IMR-90 (cell line): ENCODE results near the gene DEAF1. TPM values are rescaled to one million over a fixed set of nuclear protein-coding genes. Genes with fewer than 3 reads are reported as not detected.
A peak's percentile ranks its signal among the peaks of the same experiment; 100 is the strongest.

Experiments
- ATAC-seq: fragments of 200-7000 bp; cut with Tn5 transposase; 2 replicates; pipeline ENCODE4 v1.9.1; 2020; ENCODE audit warnings: low read depth, mild to moderate bottlenecking, moderate library complexity
- BruUV-seq: library from RNA; stranded (reverse); fragments of 400-500 nt; replicated peaks from 2 replicates; lab custom pipeline; 2021; lab: Mats Ljungman, UMichigan
- CTCF ChIA-PET: fragments of 300-600 bp; formaldehyde crosslinking; extraction: SDS; loops from one replicate; lab custom pipeline; 2021; ENCODE audit warnings: antibody characterized with exemption; lab: Yijun Ruan, JAX
- POLR2A ChIA-PET: fragments of 300-600 bp; sonication (Branson Sonifier 250); formaldehyde crosslinking; loops from one replicate; lab custom pipeline; 2022; ENCODE audit warnings: antibody characterized with exemption; ENCODE audit not compliant: unreplicated experiment; lab: Charles Lee
- DNase-seq: peaks from one replicate; pipeline ENCODE4 v3.0.0; 2013
- H2AFZ ChIP-seq: replicated peaks from 2 replicates; pipeline ENCODE3; 2013; ENCODE audit warnings: low read length, mild to moderate bottlenecking; ENCODE audit not compliant: poor library complexity
- H2AK5ac ChIP-seq: 2 replicates; pipeline ENCODE4 v1.6.1; 2013; ENCODE audit warnings: low read depth, low read length, inconsistent platforms
- H2AK9ac ChIP-seq: replicated peaks from 2 replicates; pipeline ENCODE3; 2013; ENCODE audit warnings: mild to moderate bottlenecking, low read depth, low read length, moderate library complexity; ENCODE audit not compliant: poor library complexity
- H2BK120ac ChIP-seq: 2 replicates; pipeline ENCODE4 v1.6.1; 2013; ENCODE audit warnings: low read depth, low read length, inconsistent platforms
- H2BK15ac ChIP-seq: 3 replicates; pipeline ENCODE4 v1.6.1; 2013; ENCODE audit warnings: low read depth, low read length, inconsistent platforms
- H2BK20ac ChIP-seq: 2 replicates; pipeline ENCODE4 v1.6.1; 2013; ENCODE audit warnings: low read depth, mild to moderate bottlenecking, inconsistent platforms, low read length, moderate library complexity
- H2BK5ac ChIP-seq: 2 replicates; pipeline ENCODE4 v1.6.1; 2013; ENCODE audit warnings: mild to moderate bottlenecking, low read depth, low read length, inconsistent platforms; ENCODE audit not compliant: poor library complexity, severe bottlenecking
- H3K14ac ChIP-seq: replicated peaks from 2 replicates; pipeline ENCODE4 v1.6.1; 2013; ENCODE audit warnings: low read depth, low read length, inconsistent platforms
- H3K18ac ChIP-seq: 2 replicates; pipeline ENCODE4 v1.6.1; 2013; ENCODE audit warnings: low read depth, low read length, control low read depth
- H3K23ac ChIP-seq: 2 replicates; pipeline ENCODE4 v1.6.1; 2013; ENCODE audit warnings: low read depth, low read length, inconsistent platforms
- H3K27ac ChIP-seq: 2 replicates; pipeline ENCODE4 v1.5.1; 2013; ENCODE audit warnings: mild to moderate bottlenecking, control low read depth, low read length; ENCODE audit not compliant: insufficient read depth
- H3K27me3 ChIP-seq: 2 replicates; pipeline ENCODE4 v1.6.1; 2013; ENCODE audit warnings: low read length; ENCODE audit not compliant: control insufficient read depth, insufficient read depth
- H3K36me3 ChIP-seq: 2 replicates; pipeline ENCODE4 v1.6.1; 2013; ENCODE audit warnings: low read length, mixed read lengths; ENCODE audit not compliant: control insufficient read depth, insufficient read depth
- H3K4ac ChIP-seq: 2 replicates; pipeline ENCODE4 v1.6.1; 2013; ENCODE audit warnings: low read depth, low read length, inconsistent platforms
- H3K4me1 ChIP-seq: 2 replicates; pipeline ENCODE4 v1.6.1; 2013; ENCODE audit warnings: low read length, mixed read lengths; ENCODE audit not compliant: control insufficient read depth, insufficient read depth
- H3K4me2 ChIP-seq: 2 replicates; pipeline ENCODE4 v1.6.1; 2013; ENCODE audit warnings: low read depth, mild to moderate bottlenecking, control low read depth, low read length, moderate library complexity
- H3K4me3 ChIP-seq: 2 replicates; pipeline ENCODE4 v1.5.1; 2013; ENCODE audit warnings: low read depth, mild to moderate bottlenecking, control low read depth, low read length, moderate library complexity; ENCODE audit not compliant: insufficient read depth
- H3K56ac ChIP-seq: 2 replicates; pipeline ENCODE4 v1.6.1; 2013; ENCODE audit warnings: low read length, inconsistent platforms; ENCODE audit not compliant: insufficient read depth; ENCODE audit errors: extremely low read depth
- H3K79me1 ChIP-seq, 2 experiments: 2 replicates each; pipeline ENCODE4 v1.6.1; 2013; ENCODE audit warnings: low read length in 2 of 2, inconsistent platforms in 1 of 2, low read depth in 1 of 2
- H3K9ac ChIP-seq: 2 replicates; pipeline ENCODE4 v1.6.1; 2013; ENCODE audit warnings: low read depth, low read length, control low read depth
- H3K9me1 ChIP-seq: 2 replicates; pipeline ENCODE4 v1.6.1; 2013; ENCODE audit warnings: low read length, inconsistent platforms; ENCODE audit not compliant: insufficient read depth
- H3K9me3 ChIP-seq: 2 replicates; pipeline ENCODE4 v1.6.1; 2013; ENCODE audit warnings: low read length; ENCODE audit not compliant: control insufficient read depth, insufficient read depth
- H4K20me1 ChIP-seq: 2 replicates; pipeline ENCODE4 v1.6.1; 2013; ENCODE audit warnings: low read length, inconsistent platforms; ENCODE audit not compliant: insufficient read depth
- H4K5ac ChIP-seq: 2 replicates; pipeline ENCODE4 v1.6.1; 2013; ENCODE audit warnings: mild to moderate bottlenecking, low read depth, low read length, control low read depth
- H4K8ac ChIP-seq, 2 experiments: 2 replicates each; pipeline ENCODE4 v1.6.1; 2013; ENCODE audit warnings: low read depth in 2 of 2, low read length in 2 of 2, control low read depth in 1 of 2, inconsistent platforms in 1 of 2
- H4K91ac ChIP-seq: 2 replicates; pipeline ENCODE4 v1.6.1; 2013; ENCODE audit warnings: low read depth, low read length, inconsistent platforms; ENCODE audit not compliant: insufficient read depth
- BHLHE40 ChIP-seq: fragments of 150-350 bp; IDR thresholded peaks from 2 replicates; pipeline ENCODE4 v1.6.1; 2016; ENCODE audit warnings: mild to moderate bottlenecking, low read depth, low read length
- NFE2L2 ChIP-seq: fragments of 150-350 bp; IDR thresholded peaks from 2 replicates; pipeline ENCODE4 v1.6.1; 2016; ENCODE audit warnings: low read depth, mild to moderate bottlenecking, low read length
- WGBS, 2 experiments: methylation state at CpG; one replicate each; pipeline versions ENCODE4 v1.1.5 to v1.1.7; 2013; ENCODE audit warnings: missing lambda C conversion rate in 2 of 2; ENCODE audit not compliant: insufficient read length in 1 of 2; ENCODE audit errors: extremely low coverage in 2 of 2; 5-methylcytosine and 5-hydroxymethylcytosine counted together
- dilution Hi-C: fragments of 300-500 bp; cut with HindIII; formaldehyde crosslinking; loops from one replicate; pipeline ENCODE4 v1.14.3; 2018; ENCODE audit warnings: low sequenced_read_pairs; ENCODE audit not compliant: unreplicated experiment
- in situ Hi-C: fragments of 300-500 bp; cut with MboI; formaldehyde crosslinking; loops from 3 replicates; pipeline ENCODE4 v1.14.3; 2019; ENCODE audit warnings: low sequenced_read_pairs, inconsistent platforms, mixed read lengths
- intact Hi-C: fragments of 100-400 bp; cut with micrococcal nuclease; formaldehyde crosslinking; loops from 2 replicates; pipeline ENCODE4 v1.10.0; 2022
- polyA plus RNA-seq, 3 experiments: library from polyadenylated mRNA; depleted of rRNA; stranded (reverse); fragments of >200 nt; gene quantifications; 2 replicates each; pipeline ENCODE4 v1.2.3, GENCODE V29; 2012; ENCODE audit warnings: low replicate concordance in 1 of 3
- total RNA-seq: library from RNA; depleted of rRNA; stranded (reverse); fragments of >200 nt; gene quantifications from 2 replicates; pipeline ENCODE4 v1.2.3, GENCODE V29; 2012

The DEAF1 gene
- total and polyA plus RNA-seq, 2 of the 4 experiments (the other 2 are of a cell fraction) = 22.9 to 31.6 TPM

GRCh38 chr11:665704-666281 is 29.2 kb downstream of the DEAF1 start:
- Histone ChIP-seq H4K20me1 (peaks cover 7% of the 10 kb centered on the region), H3K4ac (no peak overlapping the region), H3K27me3 (no peaks in the 10 kb centered on the region), H3K27ac (peak overlapping the region; percentile 20; the same call in 1 of the 2 replicates), H2AFZ (no peak overlapping the region), H2BK15ac (no peak overlapping the region), H3K4me2 (no peak overlapping the region), H4K5ac (no peak overlapping the region), H3K9me3 (no peaks in the 10 kb centered on the region), H2AK5ac (no peak overlapping the region), H4K91ac (no peak overlapping the region), H3K56ac (no peak overlapping the region), H4K8ac (0 out of 4 replicates have a peak overlapping the region, but pooled peaks of 1 of the 2 experiments have one; percentile 17), H2BK20ac (no peak overlapping the region), H3K9ac (no peak overlapping the region), H2AK9ac (peak overlapping the region; percentile 39), H3K79me1 (peaks cover 13 to 23% of the 10 kb centered on the region in 2 experiments; a peak in 3 of 4 replicates), H2BK5ac (no peak overlapping the region), H3K9me1 (no peaks in the 10 kb centered on the region), H3K36me3 (peaks cover 20% of the 10 kb centered on the region), H3K18ac (no peak overlapping the region), H3K23ac (0 out of 2 replicates have a peak overlapping the region, but pooled peaks have one; percentile 25), H2BK120ac (no peak overlapping the region), H3K14ac (no peak overlapping the region), H3K4me3 (no peak overlapping the region), H3K4me1 (peaks cover 5% of the 10 kb centered on the region; the same call in 1 of the 2 replicates)
- TF ChIP-seq NFE2L2 (peak; percentile 40; the same call in 1 of the 2 replicates), BHLHE40 (no peak)
- POLR2A ChIA-PET = interaction anchor here (0.6 kb wide), 1 partner anchor 15 kb away, joined by 4 read pairs; no protein-coding TSS in a partner anchor
- intact Hi-C loops = no loop called here
- no TSS peak for BruUV-seq
- DNase-seq (peak; percentile 29), ATAC-seq (peak; percentile 52; the same call in 1 of the 2 replicates)
- dilution Hi-C loops = no loop called here
- in situ Hi-C loops = no loop called here
- 90% methylated on average over 5 of the region's 11 CpGs; no CpG with 5 or more reads in 1 of the 2 experiments for WGBS, 2 experiments
- CTCF ChIA-PET = no interaction called here
